H9 (cell line): ENCODE data around the gene ILK. TPM values are rescaled to one million over a fixed set of nuclear protein-coding genes. Genes with fewer than 3 reads are reported as not detected.
A peak's percentile ranks its signal among the peaks of the same experiment; 100 is the strongest.

Experiments
- DNase-seq: peaks from one replicate; pipeline ENCODE4 v3.0.0-alpha.2; 2017
- H2AFZ ChIP-seq: one replicate; pipeline ENCODE4 v1.6.1; 2013; ENCODE audit warnings: mild to moderate bottlenecking, low read length, control low read depth, moderate library complexity
- H2AK5ac ChIP-seq: 2 replicates; pipeline ENCODE4 v1.6.1; 2013; ENCODE audit warnings: low read length, control low read depth, mixed read lengths; ENCODE audit not compliant: insufficient read length
- H2BK120ac ChIP-seq: one replicate; pipeline ENCODE4 v1.6.1; 2013; ENCODE audit warnings: low read depth, mild to moderate bottlenecking, low read length, control low read depth, inconsistent platforms; ENCODE audit not compliant: poor library complexity, severe bottlenecking
- H2BK12ac ChIP-seq: 2 replicates; pipeline ENCODE4 v1.6.1; 2013; ENCODE audit warnings: low read length, control low read depth, mixed read lengths, low read depth; ENCODE audit not compliant: insufficient read length
- H2BK15ac ChIP-seq: 2 replicates; pipeline ENCODE4 v1.6.1; 2013; ENCODE audit warnings: low read depth, low read length, control low read depth
- H2BK20ac ChIP-seq: one replicate; pipeline ENCODE4 v1.6.1; 2013; ENCODE audit warnings: low read depth, mild to moderate bottlenecking, low read length, control low read depth, inconsistent platforms; ENCODE audit not compliant: poor library complexity, severe bottlenecking
- H2BK5ac ChIP-seq: 2 replicates; pipeline ENCODE4 v1.6.1; 2013; ENCODE audit warnings: low read length, control low read depth, mixed read lengths; ENCODE audit not compliant: insufficient read length
- H3K14ac ChIP-seq: 2 replicates; pipeline ENCODE4 v1.6.1; 2013; ENCODE audit warnings: low read length, control low read depth; ENCODE audit not compliant: insufficient read depth
- H3K18ac ChIP-seq: 2 replicates; pipeline ENCODE4 v1.6.1; 2013; ENCODE audit warnings: low read depth, mild to moderate bottlenecking, mixed read lengths, low read length, control low read depth; ENCODE audit not compliant: insufficient read length
- H3K23ac ChIP-seq: 2 replicates; pipeline ENCODE4 v1.6.1; 2013; ENCODE audit warnings: low read length, control low read depth, mixed read lengths, low read depth; ENCODE audit not compliant: insufficient read length
- H3K23me2 ChIP-seq: 2 replicates; pipeline ENCODE4 v1.6.1; 2013; ENCODE audit warnings: low read depth, mild to moderate bottlenecking, mixed read lengths, low read length, control low read depth; ENCODE audit not compliant: insufficient read length, poor library complexity, severe bottlenecking
- H3K27ac ChIP-seq: 2 replicates; pipeline ENCODE4 v1.5.1; 2013; ENCODE audit warnings: low read length, control low read depth, mixed read lengths, low read depth; ENCODE audit not compliant: insufficient read length
- H3K27me3 ChIP-seq: 2 replicates; pipeline ENCODE4 v1.6.1; 2013; ENCODE audit warnings: low read length, control low read depth, inconsistent platforms; ENCODE audit not compliant: insufficient read depth
- H3K4ac ChIP-seq: 2 replicates; pipeline ENCODE4 v1.6.1; 2013; ENCODE audit warnings: low read depth, mild to moderate bottlenecking, control low read depth, inconsistent platforms, low read length, moderate library complexity
- H3K4me1 ChIP-seq: 2 replicates; pipeline ENCODE4 v1.6.1; 2013; ENCODE audit warnings: low read length, control low read depth, inconsistent platforms; ENCODE audit not compliant: insufficient read depth
- H3K4me2 ChIP-seq: 2 replicates; pipeline ENCODE4 v1.6.1; 2013; ENCODE audit warnings: low read length, control low read depth, mixed read lengths; ENCODE audit not compliant: insufficient read length, insufficient read depth
- H3K56ac ChIP-seq: 2 replicates; pipeline ENCODE4 v1.6.1; 2013; ENCODE audit warnings: low read depth, mild to moderate bottlenecking, mixed read lengths, low read length, control low read depth; ENCODE audit not compliant: insufficient read length
- H3K79me1 ChIP-seq: 2 replicates; pipeline ENCODE4 v1.6.1; 2013; ENCODE audit warnings: low read depth, mild to moderate bottlenecking, moderate library complexity, low read length, control low read depth, inconsistent platforms; ENCODE audit not compliant: insufficient read depth, poor library complexity, severe bottlenecking
- H3K79me2 ChIP-seq: 2 replicates; pipeline ENCODE4 v1.6.1; 2013; ENCODE audit warnings: low read length, control low read depth, inconsistent platforms; ENCODE audit not compliant: insufficient read depth
- H3K9ac ChIP-seq: 2 replicates; pipeline ENCODE4 v1.6.1; 2013; ENCODE audit warnings: low read length, control low read depth, mixed read lengths; ENCODE audit not compliant: insufficient read length; ENCODE audit errors: extremely low read depth
- H3K9me3 ChIP-seq: one replicate; pipeline ENCODE4 v1.6.1; 2013; ENCODE audit warnings: low read depth, low read length, inconsistent platforms; ENCODE audit not compliant: control insufficient read depth
- H3T11ph ChIP-seq: one replicate; pipeline ENCODE4 v1.6.1; 2013; ENCODE audit warnings: mild to moderate bottlenecking, low read length, control low read depth, inconsistent platforms
- H4K20me1 ChIP-seq: one replicate; pipeline ENCODE4 v1.6.1; 2013; ENCODE audit not compliant: control insufficient read depth, insufficient read length, insufficient read depth
- H4K5ac ChIP-seq: 2 replicates; pipeline ENCODE4 v1.6.1; 2013; ENCODE audit warnings: low read depth, mild to moderate bottlenecking, mixed read lengths, low read length, control low read depth; ENCODE audit not compliant: insufficient read length
- H4K8ac ChIP-seq: replicated peaks from 2 replicates; pipeline ENCODE4 v1.6.1; 2013; ENCODE audit warnings: low read length, control low read depth, mixed read lengths, low read depth; ENCODE audit not compliant: insufficient read length
- H4K91ac ChIP-seq: 2 replicates; pipeline ENCODE4 v1.6.1; 2013; ENCODE audit warnings: low read depth, mild to moderate bottlenecking, moderate library complexity, mixed read lengths, low read length, control low read depth; ENCODE audit not compliant: insufficient read length
- H3K27ac Mint-ChIP-seq, 3 experiments: 2 replicates in 2 of 3; 3 replicates in 1 of 3; pipeline ENCODE4 v1.8.0; 2020 to 2021; ENCODE audit warnings: mixed read lengths in 3 of 3, mild to moderate bottlenecking in 1 of 3, moderate library complexity in 1 of 3
- H3K27me3 Mint-ChIP-seq: 2 replicates; pipeline ENCODE4 v1.8.0; 2021; ENCODE audit warnings: low read depth, mild to moderate bottlenecking, moderate library complexity, mixed read lengths
- H3K36me3 Mint-ChIP-seq, 3 experiments: 2 replicates in 2 of 3; 3 replicates in 1 of 3; pipeline ENCODE4 v1.8.0; 2020 to 2021; ENCODE audit warnings: low read depth in 3 of 3, mixed read lengths in 3 of 3; ENCODE audit not compliant: insufficient read depth in 1 of 3
- H3K4me1 Mint-ChIP-seq, 2 experiments: 2 replicates each; pipeline ENCODE4 v1.8.0; 2020; ENCODE audit warnings: mixed read lengths in 2 of 2
- H3K4me3 Mint-ChIP-seq, 2 experiments: 2 replicates in 1 of 2; 3 replicates in 1 of 2; pipeline ENCODE4 v1.8.0; 2020 to 2021; ENCODE audit warnings: mild to moderate bottlenecking in 2 of 2, mixed read lengths in 2 of 2, moderate library complexity in 1 of 2
- H3K9me3 Mint-ChIP-seq, 2 experiments: 2 replicates in 1 of 2; 3 replicates in 1 of 2; pipeline ENCODE4 v1.8.0; 2020; ENCODE audit warnings: mild to moderate bottlenecking in 2 of 2, mixed read lengths in 2 of 2, moderate library complexity in 1 of 2
- CTCF ChIP-seq: fragments of 200-600 bp; sonication (generic); conservative IDR thresholded peaks from 3 replicates; pipeline ENCODE4 v1.8.0; 2021; ENCODE audit warnings: antibody characterized with exemption, mild to moderate bottlenecking
- WGBS: extraction: QIAGEN DNeasy Blood & Tissue Kit; methylation state at CpG from one replicate; pipeline ENCODE4 v1.1.7; 2013; ENCODE audit warnings: missing lambda C conversion rate, low lambda C conversion rate, mixed read lengths; ENCODE audit not compliant: insufficient read length; ENCODE audit errors: extremely low coverage; 5-methylcytosine and 5-hydroxymethylcytosine counted together
- total RNA-seq: library from RNA; stranded (reverse); gene quantifications from 2 replicates; pipeline ENCODE4 v1.2.1, GENCODE V29; 2021

ILK gene
- total RNA-seq, 1 experiment from 2014 or later = 100 TPM

GRCh38 chr11:6608011-6608410 lies 4.4 kb downstream of the ILK start:
- Histone ChIP-seq H4K5ac (no peak overlapping the region), H3K9me3 (no peaks in the 10 kb centered on the region), H3K14ac (no peak overlapping the region), H3K23ac (no peak overlapping the region), H3K56ac (no peak overlapping the region), H2BK20ac (no peak overlapping the region), H3K27me3 (no peaks in the 10 kb centered on the region), H3K18ac (no peak overlapping the region), H3K4me2 (no peak overlapping the region), H3K9ac (no peak overlapping the region), H3K79me1 (no peaks in the 10 kb centered on the region), H3K27ac (no peak overlapping the region), H2BK15ac (no peak overlapping the region), H3K79me2 (peaks cover 2% of the 10 kb centered on the region; the same call in 1 of the 2 replicates), H2AK5ac (no peak overlapping the region), H3K23me2 (peaks cover 21% of the 10 kb centered on the region), H3K4ac (no peak overlapping the region), H4K91ac (no peak overlapping the region), H2BK12ac (no peak overlapping the region), H2BK5ac (no peak overlapping the region), H3K4me1 (no peaks in the 10 kb centered on the region; the same call in 1 of the 2 replicates), H2AFZ (no peak overlapping the region), H2BK120ac (no peak overlapping the region), H4K20me1 (no peaks in the 10 kb centered on the region), H3T11ph (no peak overlapping the region), H4K8ac (no peak overlapping the region)
- H3K9me3 Mint-ChIP-seq = no peaks in the 10 kb centered on the region
- H3K36me3 Mint-ChIP-seq = peaks cover 32 to 51% (median 46%) of the 10 kb centered on the region in 3 experiments; a peak in 6 of 7 replicates
- no CpG with 5 or more reads among the region's 9 CpGs for WGBS
- H3K4me1 Mint-ChIP-seq = peaks cover 24% of the 10 kb centered on the region in 2 experiments
- peak overlapping the region; percentile 31 to 97 (median 82); a peak in 5 of 7 replicates for H3K27ac Mint-ChIP-seq
- TF ChIP-seq CTCF = no peak
- DNase-seq = no peak
- no peaks in the 10 kb centered on the region; the same call in 1 of the 2 replicates for H3K27me3 Mint-ChIP-seq
- H3K4me3 Mint-ChIP-seq = no peak overlapping the region
